ENCODE measurements around the gene CAPRIN1.

GRCh38 chr11:34051349-34052035, at the start of gene CAPRIN1:
- TF ChIP-seq CTCF (conservative IDR thresholded peaks at IDR 0.05; ENCODE audit: low read length) = no peak
- no peak for TF ChIP-seq EZH2phosphoT487 (IDR thresholded peaks at IDR 0.05; ENCODE audit: borderline replicate concordance)
